ENCODE results near the gene DGUOK.

DNA sequence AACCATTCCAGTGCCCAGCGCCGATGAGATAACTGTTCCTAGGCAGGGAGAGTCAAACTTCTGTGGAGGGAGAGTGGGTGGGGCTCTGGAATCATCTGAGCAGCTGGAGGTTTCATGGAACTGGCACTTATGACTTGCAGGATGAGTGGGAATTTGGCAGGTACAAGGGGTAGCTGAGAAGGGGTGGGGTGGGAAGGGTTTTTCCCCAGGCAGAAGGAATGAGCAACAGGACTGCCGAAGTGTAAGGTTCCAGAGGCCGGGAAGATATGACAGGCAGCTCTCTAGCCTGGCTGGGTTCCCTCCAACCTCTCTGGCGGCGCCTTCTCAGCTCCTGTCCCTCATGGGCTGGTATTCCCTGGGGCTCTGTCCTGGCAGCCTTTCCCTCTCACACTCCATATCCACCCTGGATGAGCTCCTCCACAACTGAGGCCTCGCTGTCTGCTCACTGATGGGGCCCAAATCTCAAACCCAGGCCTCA is 55.5 kb downstream of the DGUOK start:
- no peak for TF ChIP-seq POLR2A (IDR thresholded peaks at IDR 0.05)
- TF ChIP-seq, protein P1, sequence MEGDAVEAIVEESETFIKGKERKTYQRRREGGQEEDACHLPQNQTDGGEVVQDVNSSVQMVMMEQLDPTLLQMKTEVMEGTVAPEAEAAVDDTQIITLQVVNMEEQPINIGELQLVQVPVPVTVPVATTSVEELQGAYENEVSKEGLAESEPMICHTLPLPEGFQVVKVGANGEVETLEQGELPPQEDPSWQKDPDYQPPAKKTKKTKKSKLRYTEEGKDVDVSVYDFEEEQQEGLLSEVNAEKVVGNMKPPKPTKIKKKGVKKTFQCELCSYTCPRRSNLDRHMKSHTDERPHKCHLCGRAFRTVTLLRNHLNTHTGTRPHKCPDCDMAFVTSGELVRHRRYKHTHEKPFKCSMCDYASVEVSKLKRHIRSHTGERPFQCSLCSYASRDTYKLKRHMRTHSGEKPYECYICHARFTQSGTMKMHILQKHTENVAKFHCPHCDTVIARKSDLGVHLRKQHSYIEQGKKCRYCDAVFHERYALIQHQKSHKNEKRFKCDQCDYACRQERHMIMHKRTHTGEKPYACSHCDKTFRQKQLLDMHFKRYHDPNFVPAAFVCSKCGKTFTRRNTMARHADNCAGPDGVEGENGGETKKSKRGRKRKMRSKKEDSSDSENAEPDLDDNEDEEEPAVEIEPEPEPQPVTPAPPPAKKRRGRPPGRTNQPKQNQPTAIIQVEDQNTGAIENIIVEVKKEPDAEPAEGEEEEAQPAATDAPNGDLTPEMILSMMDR (IDR thresholded peaks at IDR 0.05) = no peak
